ENCODE data around the gene SFMBT1.

- no peak for TF ChIP-seq POLR2AphosphoS5 (IDR thresholded peaks at IDR 0.05; ENCODE audit: low read depth, low read length)
- TF ChIP-seq CTCF (IDR thresholded peaks at IDR 0.05 in 2 of 3, conservative IDR thresholded peaks at IDR 0.05 in 1 of 3; ENCODE audit: borderline replicate concordance in 1 of 3, insufficient read depth in 1 of 3, low read depth in 2 of 3, low read length in 2 of 3): no peak
- TF ChIP-seq MAX (IDR thresholded peaks at IDR 0.05): no peak
- no peak for TF ChIP-seq REST (IDR thresholded peaks at IDR 0.05; ENCODE audit: low read depth)
- TF ChIP-seq ATF3 (IDR thresholded peaks at IDR 0.05): no peak
Measured at GRCh38 chr3:53074761-53075742, 29.2 kb upstream of the SFMBT1 start.
